Pericardium fibroblast (primary cell): ENCODE data around the gene SPDYE17. TPM values are rescaled to one million over a fixed set of nuclear protein-coding genes. Genes with fewer than 3 reads are reported as not detected.

Source experiments
- total RNA-seq: library from RNA; depleted of rRNA; stranded (reverse); fragments of >200 nt; gene quantifications from 2 replicates; pipeline ENCODE4 v1.2.3, GENCODE V29; 2015

Gene SPDYE17
- not detected in 2 replicates for total RNA-seq

GRCh38 chr7:77032261-77032660, at the start of gene SPDYE17:
TSS of gene SPDYE17 (minus strand) at chr7:77032361. CDS start at chr7:77030570, 1,791 bp downstream.

GRCh38 chr7:77062557-77062956, 30.4 kb upstream of the SPDYE17 start, which contains the start of gene SPDYE18:
TSS of gene SPDYE18 (minus strand) at chr7:77062558. CDS start at chr7:77060512, 2,046 bp downstream.

Other genes with a start within 250 kb of the SPDYE17 start
- gene SPDYE18, start 30.2 kb upstream of the SPDYE17 start, total RNA-seq: not detected in 2 replicates
- 1.2 TPM in 2 replicates for gene CCDC146, start 90.3 kb upstream of the SPDYE17 start, total RNA-seq
- gene FGL2, start 167.5 kb upstream of the SPDYE17 start, total RNA-seq: 1.4 and 2.3 TPM in 2 replicates